ENCODE data around the gene DKK2.

DKK2 gene

DNA sequence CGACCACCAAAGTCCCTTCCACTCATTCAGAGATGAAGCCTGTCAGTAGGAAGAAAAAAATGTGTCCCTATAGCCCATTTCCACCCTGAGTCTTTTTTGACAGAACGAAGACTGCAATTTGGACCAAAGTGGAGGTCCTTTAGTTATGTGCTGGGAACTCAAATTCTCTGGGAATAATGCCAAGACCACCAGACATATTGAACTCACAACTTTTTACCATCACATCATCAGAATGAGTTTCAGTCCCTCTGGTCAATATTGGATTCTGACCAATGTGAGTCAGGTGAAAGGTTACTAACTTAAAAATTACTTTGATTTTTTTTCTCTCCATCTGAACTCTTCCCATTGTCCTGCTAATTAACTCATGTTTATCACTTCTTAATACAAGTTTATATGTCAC lies 128.9 kb downstream of the DKK2 start:
- DNase-seq = no peak

DNA sequence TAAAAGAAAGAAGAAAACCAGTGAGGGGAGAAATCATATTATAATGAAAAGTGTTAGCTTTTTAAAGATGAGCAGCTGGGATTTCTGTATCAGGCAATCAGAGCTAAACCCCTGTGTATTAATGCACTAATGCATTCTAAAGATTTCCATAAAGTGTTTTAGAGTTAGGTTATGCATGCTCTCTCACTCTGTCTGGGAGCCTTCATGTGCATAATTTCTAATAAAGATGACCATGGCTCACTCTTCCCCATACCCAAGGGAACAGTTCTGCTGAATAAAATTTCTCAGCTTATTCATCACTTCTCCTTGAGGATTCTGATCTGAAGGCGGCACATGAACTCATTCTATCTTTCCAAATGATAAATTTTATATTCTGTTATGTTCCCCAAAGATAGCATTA lies 129.4 kb downstream of the DKK2 start:
- no peak for DNase-seq

DNA sequence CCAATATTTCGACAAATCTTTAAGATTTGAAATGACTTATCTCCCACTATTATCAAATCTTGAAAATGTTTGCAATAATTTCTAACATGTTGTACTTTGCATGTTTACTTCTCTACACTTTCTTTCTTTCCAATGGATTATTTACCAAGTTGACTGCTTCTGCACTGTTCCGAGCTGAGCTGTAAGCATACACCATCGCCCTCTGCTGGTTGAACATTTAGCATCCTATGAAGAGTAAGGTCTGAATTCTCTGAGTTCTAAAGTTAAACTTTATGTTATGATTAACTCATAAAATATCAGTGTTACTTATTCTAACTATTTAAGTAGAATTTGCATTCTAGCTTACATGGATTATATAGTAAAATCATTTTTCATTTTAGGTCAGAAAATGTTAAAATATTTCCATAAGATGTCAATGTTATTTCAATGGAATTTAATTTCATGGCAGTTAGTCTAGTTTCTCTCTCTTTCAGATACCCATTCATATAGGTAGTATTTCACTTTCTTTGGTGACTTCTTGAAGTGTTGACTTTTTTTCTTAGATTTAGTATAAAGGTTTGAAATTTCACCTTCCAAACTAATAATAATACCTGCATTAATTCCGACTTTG lies 137.4 kb downstream of the DKK2 start:
- no peak for DNase-seq

DNA sequence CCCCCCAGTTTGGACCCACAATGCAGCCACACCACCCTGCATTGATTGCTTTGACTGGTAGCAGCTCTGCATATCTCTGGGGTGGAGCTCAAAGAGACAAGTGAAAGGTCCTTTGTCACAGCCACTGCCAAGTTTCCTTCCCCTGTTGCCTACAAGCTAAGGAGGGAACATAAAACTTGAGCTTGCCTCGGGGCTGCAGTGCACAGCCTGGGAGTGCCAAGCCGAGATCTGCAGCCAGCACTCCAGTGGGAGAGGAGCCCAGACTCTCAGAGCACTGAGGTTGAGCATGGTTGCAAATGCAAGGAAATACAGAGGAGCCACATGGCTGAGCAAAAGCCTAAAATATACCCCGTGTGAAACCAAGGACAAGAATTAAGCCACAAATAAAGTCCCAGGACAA lies 142.2 kb downstream of the DKK2 start:
- no peak for DNase-seq

DNA sequence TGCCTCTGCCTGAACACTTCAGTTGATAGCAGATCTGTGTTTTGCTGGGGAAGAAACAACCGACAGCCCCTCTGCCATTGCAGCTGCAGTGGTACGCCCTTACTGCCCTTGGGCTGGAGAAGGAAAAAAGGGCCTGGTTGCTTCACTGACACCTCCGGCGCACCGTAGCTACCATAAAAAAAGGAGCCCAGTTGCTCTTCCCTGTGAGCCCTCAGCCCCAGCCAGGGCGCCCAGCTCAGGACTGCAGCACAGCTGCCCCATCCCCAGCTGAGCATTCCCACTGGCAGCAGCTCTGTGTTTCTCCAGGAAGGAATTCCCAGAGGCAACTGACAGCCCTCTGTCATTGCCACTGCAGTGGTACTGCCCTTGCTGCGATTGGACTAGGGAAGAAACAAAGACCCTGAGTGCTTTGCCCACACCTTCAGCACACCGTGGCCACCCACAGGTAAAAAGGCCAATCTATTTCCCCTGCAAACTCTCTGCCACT lies 142.7 kb downstream of the DKK2 start:
- no peak for DNase-seq

DNA sequence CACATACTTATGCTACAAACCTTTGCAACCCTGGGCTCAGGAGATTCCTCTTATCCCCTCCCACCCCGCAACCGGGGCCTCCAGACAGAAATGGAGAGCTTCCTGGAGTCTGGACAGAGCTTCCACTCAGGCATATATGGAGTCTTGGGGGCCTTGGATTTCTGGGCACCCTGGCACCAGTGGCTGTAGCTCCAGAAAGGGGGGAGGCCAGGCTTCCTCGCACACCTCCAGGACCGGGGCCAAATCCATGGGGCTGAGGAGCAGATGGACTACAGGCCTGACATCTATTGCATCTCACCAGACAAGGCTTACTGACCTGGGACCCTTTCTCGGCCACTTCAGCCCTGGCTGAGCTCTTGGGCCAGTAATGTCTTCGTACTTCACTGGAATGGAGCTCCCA lies 143.3 kb downstream of the DKK2 start:
- DNase-seq = no peak

DNA sequence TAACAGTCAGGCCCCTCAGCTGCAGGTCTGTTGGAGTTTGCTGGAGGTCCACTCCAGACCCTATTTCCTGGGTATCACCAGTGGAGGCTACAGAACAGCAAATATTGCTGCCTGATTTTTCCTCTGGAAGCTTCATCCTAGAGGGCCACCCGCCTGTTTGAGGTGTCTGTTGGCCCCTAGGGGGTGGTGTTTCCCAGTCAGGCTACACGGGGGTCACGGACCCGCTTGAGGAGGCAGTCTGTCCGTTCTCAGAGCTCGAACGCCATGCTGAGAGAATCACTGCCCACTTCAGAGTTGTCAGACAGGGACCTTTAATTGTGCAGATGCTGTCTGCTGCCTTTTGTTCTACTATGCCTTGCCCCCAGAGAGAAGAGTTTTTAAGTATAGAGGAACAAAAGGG lies 160.8 kb downstream of the DKK2 start:
- DNase-seq = no peak

All from 8988T (cell line).